Mesodermal cell (in vitro differentiated cells): ENCODE data around the gene SDHB.
"Not testable (repeated sequence)": the region's sequence is repeated elsewhere in the genome, so short reads cannot be mapped to it uniquely, and the experiment has no call there.

Experiments used
- H3K27ac ChIP-seq: 2 replicates; pipeline ENCODE4 v1.7.0; 2013; ENCODE audit warnings: mild to moderate bottlenecking, low read depth, low read length, moderate library complexity; ENCODE audit not compliant: severe bottlenecking
- H3K36me3 ChIP-seq: 2 replicates; pipeline ENCODE4 v1.7.1; 2013; ENCODE audit warnings: mild to moderate bottlenecking, low read length, moderate library complexity; ENCODE audit not compliant: control insufficient read depth, insufficient read depth
- H3K4me1 ChIP-seq: one replicate; pipeline ENCODE4 v1.7.1; 2013; ENCODE audit warnings: mild to moderate bottlenecking, low read length; ENCODE audit not compliant: insufficient read depth, control insufficient read depth, poor library complexity, severe bottlenecking
- H3K4me3 ChIP-seq: 2 replicates; pipeline ENCODE4 v1.7.0; 2013; ENCODE audit warnings: low read length, control low read depth, mild to moderate bottlenecking; ENCODE audit not compliant: insufficient read depth, poor library complexity, severe bottlenecking; ENCODE audit errors: extremely low read depth
- H3K9me3 ChIP-seq: 2 replicates; pipeline ENCODE4 v1.7.1; 2013; ENCODE audit warnings: mild to moderate bottlenecking, low read length, moderate library complexity; ENCODE audit not compliant: control insufficient read depth
- WGBS, 2 experiments: methylation state at CpG; one replicate each; pipeline ENCODE4 v1.1.5; 2013; ENCODE audit warnings: missing lambda C conversion rate in 2 of 2; ENCODE audit not compliant: insufficient coverage in 2 of 2; 5-methylcytosine and 5-hydroxymethylcytosine counted together

The SDHB gene

DNA sequence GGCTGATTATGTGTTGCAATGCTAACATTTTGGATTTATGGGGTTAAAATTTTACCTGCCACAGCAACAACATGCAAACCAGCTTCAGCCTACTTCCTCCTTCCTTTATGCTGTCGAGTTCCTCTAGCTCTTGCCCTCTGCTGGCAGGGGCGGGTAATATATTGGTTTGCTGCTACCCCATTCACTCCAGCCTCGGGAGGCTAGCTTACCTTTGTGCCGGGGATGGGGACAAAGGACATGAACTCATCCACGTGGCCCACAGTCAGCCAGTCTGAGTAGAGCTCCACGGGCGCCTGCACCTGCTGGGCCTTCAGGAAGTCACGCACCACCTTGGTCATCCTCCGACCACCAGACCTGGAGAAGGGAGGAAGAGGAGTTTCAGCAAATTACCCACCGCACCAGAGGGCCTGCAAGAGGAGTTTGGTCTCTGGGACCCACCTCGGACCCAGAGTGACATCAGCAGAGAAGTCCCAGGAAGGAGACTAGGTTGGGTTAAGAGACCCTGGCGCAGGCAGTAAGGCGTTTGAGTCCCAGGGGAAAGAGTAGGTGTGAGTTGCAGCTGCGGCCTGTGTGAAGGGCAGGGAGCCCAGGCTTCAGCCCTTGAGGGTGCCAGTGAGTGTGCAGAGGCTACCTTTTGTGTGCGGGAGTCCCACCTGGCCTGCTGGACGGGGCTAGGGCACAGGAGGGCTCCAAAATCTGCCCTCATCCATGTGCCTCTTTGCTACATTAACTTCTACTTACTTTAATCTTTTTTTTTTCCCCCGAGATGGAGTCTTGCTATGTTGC lies 21.8 kb upstream of the SDHB start:
- no peaks in the 10 kb centered on the region for H3K4me1 ChIP-seq
- no peak overlapping the region for H3K27ac ChIP-seq
- no peak overlapping the region for H3K4me3 ChIP-seq
- no peaks in the 10 kb centered on the region for H3K36me3 ChIP-seq
- no peaks in the 10 kb centered on the region for H3K9me3 ChIP-seq
- WGBS, 2 experiments: 61 to 69% methylated on average over 11 to 13 of the region's 17 CpGs

DNA sequence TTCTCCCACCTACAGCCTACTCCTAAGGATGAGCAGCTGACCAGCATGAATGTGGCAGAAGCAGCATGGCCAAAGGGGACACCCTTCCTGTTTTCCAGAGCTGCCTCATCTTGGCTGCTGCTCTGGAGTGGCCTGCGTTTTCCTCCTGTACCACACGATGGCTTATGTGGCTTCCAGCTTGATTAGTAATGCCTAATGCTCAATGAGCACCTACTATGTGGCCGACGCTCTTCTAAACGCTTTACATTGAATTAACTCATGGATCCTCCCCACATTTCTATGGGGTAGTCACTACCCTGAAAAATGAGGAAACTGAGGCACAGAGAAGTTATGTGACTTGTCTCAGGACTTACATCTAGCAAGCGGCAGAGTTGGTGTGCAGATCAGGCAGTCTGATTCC lies 18.0 kb upstream of the SDHB start:
- Histone ChIP-seq H3K36me3 (no peaks in the 10 kb centered on the region), H3K27ac (no peak overlapping the region), H3K9me3 (no peaks in the 10 kb centered on the region), H3K4me1 (no peaks in the 10 kb centered on the region), H3K4me3 (no peak overlapping the region)
- WGBS, 2 experiments: 90 to 98% methylated on average over 3 of the region's 6 CpGs

DNA sequence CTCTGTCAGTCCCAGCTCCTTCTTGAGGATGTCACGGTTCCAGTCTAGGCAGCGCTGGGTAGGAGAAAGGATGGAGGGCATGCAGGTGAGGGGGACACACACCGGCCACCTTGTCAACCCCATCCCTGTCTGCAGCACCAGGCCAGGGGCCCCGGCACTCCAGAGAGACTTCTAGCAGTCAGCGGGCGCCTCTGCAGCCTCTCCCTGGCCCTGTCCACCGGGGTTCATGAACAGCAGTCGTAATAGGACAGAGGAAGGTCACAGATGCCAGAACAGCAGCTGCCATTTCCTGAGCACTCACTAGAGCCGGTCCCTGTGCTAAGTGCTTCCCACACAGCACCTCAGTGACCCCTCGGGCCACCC lies 16.3 kb upstream of the SDHB start:
- H3K4me1 ChIP-seq: no peaks in the 10 kb centered on the region
- WGBS, 2 experiments: 82% methylated on average over 7 to 10 of the region's 10 CpGs
- H3K4me3 ChIP-seq: no peak overlapping the region
- H3K36me3 ChIP-seq: no peaks in the 10 kb centered on the region
- no peak overlapping the region for H3K27ac ChIP-seq
- H3K9me3 ChIP-seq: no peaks in the 10 kb centered on the region

DNA sequence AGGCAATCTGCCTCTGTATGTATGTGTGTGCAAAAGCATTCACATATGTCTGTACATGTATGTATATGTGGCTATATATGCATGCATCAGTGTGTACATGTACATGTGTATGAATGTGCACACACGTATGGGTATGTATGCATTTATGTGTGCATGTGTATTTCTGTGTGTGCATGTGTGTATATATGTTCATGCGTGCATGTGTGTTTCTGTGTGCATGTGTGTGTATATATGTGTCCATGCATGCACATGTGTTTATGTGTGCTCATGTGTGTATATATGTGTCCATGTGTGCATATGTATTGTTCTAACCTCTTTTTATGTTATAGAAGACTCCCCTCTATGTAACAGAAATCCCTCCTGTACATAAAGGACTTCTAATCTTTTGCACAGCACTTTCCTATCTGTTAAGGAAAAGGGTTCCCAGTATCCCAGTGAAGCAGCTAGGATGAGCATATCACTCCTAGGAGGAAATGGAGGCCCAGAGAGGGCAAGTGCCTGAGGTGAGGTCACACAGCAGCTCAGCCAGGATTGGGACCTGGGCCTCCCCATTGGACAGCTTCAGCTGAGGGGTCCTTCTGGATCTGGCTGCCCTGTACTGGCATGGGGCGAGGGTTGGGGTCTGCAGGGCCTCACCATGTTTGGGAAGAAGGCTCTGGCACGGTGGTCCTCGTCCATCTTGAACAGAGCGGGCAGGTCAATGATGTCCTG lies 15.8 kb upstream of the SDHB start:
- whole genome bisulfite sequencing, 2 experiments: 81 to 83% methylated on average over 6 of the region's 6 CpGs
- Histone ChIP-seq H3K36me3 (no peaks in the 10 kb centered on the region), H3K4me1 (no peaks in the 10 kb centered on the region), H3K27ac (no peak overlapping the region), H3K4me3 (no peak overlapping the region), H3K9me3 (no peaks in the 10 kb centered on the region)

DNA sequence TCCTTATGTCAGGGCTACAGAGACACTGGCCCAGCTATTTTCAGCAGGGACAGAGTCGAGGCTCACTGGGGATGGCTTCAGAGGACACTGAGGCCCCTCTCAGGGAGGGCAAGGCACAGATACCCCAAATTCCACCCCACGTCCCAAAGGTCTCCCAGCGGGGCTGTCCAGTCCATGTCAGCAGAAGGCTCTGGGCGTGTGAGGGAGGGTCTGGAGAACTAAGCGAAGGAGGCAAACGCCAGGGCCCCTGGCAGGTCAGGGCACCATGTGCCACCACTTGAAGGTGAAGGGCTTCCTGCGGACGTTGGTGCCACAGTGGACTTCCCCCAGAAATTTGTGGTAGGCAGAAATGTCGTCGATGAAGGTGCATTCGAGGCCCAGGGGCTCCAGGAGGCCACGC lies 15.0 kb upstream of the SDHB start:
- H3K4me1 ChIP-seq: no peaks in the 10 kb centered on the region
- no peak overlapping the region for H3K27ac ChIP-seq
- H3K9me3 ChIP-seq: no peaks in the 10 kb centered on the region
- no peak overlapping the region for H3K4me3 ChIP-seq
- 73 to 76% methylated on average over 10 to 11 of the region's 12 CpGs for WGBS, 2 experiments
- no peaks in the 10 kb centered on the region for H3K36me3 ChIP-seq

DNA sequence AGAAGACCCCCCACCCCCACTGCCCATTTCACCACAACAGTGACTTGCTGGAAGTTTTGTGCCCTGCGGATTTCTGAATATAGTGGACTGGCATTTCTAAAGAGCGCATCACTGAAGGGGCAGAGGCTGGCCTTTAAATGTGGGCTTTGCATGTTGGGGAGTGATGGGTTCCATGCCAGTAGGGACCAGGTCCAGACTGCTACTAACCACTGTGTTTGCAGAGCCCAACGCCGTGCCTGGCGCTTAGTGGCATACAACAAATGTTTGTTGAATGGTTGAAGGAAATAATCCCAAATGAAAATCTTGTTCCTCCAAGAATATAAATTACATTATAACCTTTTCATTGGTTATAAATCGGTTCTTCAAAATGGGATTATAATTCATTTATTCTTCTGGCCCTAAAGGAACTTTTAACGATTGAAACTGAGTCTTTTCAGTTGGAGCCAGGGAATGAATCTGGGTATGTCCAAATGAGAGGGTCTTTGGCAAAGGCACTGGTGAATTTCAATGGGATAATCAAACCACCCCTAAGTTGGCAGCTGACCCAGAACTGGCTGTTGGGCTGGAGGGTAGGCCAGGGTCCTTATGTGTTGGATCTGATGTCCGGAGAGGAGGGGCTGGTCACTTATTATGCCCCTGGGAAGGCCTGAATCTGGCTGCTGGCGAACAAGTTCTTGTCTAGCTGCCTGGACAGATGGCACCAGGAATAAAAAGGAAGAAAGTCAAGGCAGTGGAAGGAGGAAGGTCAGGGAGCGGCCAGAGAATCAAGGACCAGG lies 13.8 kb upstream of the SDHB start:
- H3K27ac ChIP-seq: no peak overlapping the region
- 69 to 71% methylated on average over 4 to 5 of the region's 10 CpGs for whole genome bisulfite sequencing, 2 experiments
- H3K4me3 ChIP-seq: no peak overlapping the region
- no peaks in the 10 kb centered on the region for H3K36me3 ChIP-seq
- H3K4me1 ChIP-seq: no peaks in the 10 kb centered on the region
- no peaks in the 10 kb centered on the region for H3K9me3 ChIP-seq

DNA sequence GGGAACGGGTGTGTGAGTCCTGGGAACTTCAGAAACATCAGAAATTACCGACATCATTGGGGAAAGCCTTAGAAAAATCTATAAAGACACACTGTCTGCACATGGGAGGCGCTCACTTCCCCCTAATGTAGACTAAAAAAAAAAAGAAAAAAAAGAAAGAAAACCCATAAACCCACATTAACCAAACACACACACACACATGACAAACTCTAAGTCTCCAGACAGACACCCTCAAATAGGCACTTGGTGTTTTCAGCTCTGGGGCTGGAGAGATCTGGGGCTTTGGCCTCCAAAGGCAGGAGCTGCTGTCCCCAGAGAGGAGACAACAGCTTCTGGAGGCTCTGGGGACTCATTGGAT lies 13.2 kb upstream of the SDHB start:
- Histone ChIP-seq H3K4me1 (peaks cover under 1% of the 10 kb centered on the region), H3K9me3 (no peaks in the 10 kb centered on the region), H3K4me3 (no peak overlapping the region), H3K27ac (no peak overlapping the region), H3K36me3 (no peaks in the 10 kb centered on the region)
- 81 to 83% methylated on average over 2 of the region's 3 CpGs for WGBS, 2 experiments

DNA sequence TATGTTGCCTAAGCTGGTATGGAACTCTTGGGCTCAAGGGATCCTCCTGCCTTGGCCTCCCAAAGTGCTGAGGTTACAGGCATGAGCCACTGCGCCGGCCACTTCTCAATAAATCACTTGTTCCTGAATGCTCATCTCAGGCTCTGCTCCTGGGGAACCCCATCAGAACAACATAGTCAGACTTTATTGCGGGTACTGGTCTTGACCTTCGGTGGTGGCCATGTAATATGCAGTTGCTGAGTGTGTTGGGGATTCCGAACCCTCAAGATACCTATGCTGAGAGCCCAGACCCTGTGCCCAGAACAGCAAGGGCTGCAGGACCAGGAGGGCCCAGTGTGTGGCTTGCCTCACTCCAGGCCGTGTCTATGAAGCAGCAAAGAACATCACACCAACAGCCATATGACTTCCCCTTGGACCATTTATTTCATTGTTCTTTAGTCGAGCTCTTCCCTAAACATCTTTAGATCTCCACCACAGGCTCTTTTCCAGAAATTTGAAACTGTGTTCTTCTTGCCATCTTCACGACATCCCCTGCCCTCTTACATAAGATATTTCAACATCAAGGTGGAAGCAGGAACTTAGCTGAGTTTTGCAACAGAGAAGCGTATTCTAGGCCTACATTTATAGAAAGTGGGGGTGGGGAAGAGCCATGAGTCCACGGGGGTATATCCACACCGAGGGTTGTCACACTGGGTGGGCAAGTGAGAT lies 12.7 kb upstream of the SDHB start:
- H3K36me3 ChIP-seq: no peaks in the 10 kb centered on the region
- H3K4me3 ChIP-seq: no peak overlapping the region
- peaks cover 5% of the 10 kb centered on the region for H3K4me1 ChIP-seq
- H3K27ac ChIP-seq: no peak overlapping the region
- WGBS, 2 experiments: 84 to 88% methylated on average over 9 to 10 of the region's 11 CpGs
- H3K9me3 ChIP-seq: no peaks in the 10 kb centered on the region

DNA sequence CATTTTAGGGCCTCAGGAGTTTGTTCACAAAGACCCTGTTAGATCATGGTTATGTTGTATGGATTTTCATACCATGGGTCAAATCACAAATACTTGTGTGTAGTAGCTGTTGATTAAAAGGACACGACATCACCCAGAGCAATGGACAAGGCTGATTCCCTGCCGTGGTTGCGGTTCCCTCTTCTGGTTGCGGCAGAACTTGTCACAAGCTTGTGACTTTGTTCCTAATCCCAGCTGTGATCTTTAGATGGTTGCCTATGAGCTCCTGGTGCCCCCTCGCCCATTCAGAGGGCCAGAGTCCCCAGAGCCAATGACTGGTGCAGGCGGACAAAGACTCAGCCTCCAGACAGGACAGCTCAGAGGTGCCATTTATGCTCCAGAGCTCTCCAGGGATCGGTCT lies 11.8 kb upstream of the SDHB start:
- no peaks in the 10 kb centered on the region for H3K36me3 ChIP-seq
- no peak overlapping the region for H3K4me3 ChIP-seq
- no peak overlapping the region for H3K27ac ChIP-seq
- peaks cover 5% of the 10 kb centered on the region for H3K4me1 ChIP-seq
- H3K9me3 ChIP-seq: no peaks in the 10 kb centered on the region
- WGBS, 2 experiments: 79 to 81% methylated on average over 6 to 7 of the region's 7 CpGs

DNA sequence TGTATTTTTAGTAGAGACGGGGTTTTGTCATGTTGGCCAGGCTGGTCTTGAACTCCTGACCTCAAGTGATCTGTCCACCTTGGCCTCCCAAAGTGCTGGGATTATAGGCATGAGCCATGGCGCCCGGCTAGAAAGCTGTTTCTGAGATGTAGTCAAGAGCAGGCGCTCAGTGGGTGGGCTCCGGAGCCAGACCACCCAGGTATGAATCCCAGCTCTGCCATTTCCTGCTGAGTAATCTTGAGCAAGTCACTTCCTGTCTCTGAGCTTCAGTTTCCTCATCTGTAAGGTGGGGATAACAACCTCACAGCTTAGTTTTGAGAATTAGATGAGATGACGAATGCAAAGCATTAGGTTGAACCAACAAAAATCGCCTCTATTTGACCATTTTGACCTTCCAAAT lies 8.9 kb upstream of the SDHB start:
- not testable (repeated sequence) for H3K4me3 ChIP-seq, H3K9me3 ChIP-seq, H3K36me3 ChIP-seq, H3K4me1 ChIP-seq, H3K27ac ChIP-seq
- 74 to 89% methylated on average over 4 to 6 of the region's 7 CpGs for WGBS, 2 experiments
